HEK293 (cell line): ENCODE data around the gene B4GAT1.

Experiments
- GLI4 ChIP-seq: fragments of 450-650 bp; formaldehyde crosslinking; IDR thresholded peaks from 2 replicates; pipeline ENCODE4 v1.5.1; 2016; ENCODE audit warnings: missing biosample characterization, missing genetic modification characterization
- GLIS1 ChIP-seq: fragments of 450-650 bp; formaldehyde crosslinking; IDR thresholded peaks from 2 replicates; pipeline ENCODE4 v1.5.1; 2016; ENCODE audit warnings: missing biosample characterization, missing genetic modification characterization
- HOXA7 ChIP-seq: sonication (generic); formaldehyde crosslinking; IDR thresholded peaks from 2 replicates; pipeline ENCODE4 v1.8.1; 2022; ENCODE audit warnings: missing genetic modification reagents, borderline replicate concordance
- MZF1 ChIP-seq: fragments of 450-650 bp; formaldehyde crosslinking; IDR thresholded peaks from 2 replicates; pipeline ENCODE4 v1.5.1; 2017; ENCODE audit warnings: missing biosample characterization, missing genetic modification characterization, borderline replicate concordance
- PATZ1 ChIP-seq: fragments of 450-650 bp; formaldehyde crosslinking; IDR thresholded peaks from 2 replicates; pipeline ENCODE4 v1.5.1; 2016; ENCODE audit warnings: missing biosample characterization, missing genetic modification characterization
- SP3 ChIP-seq: fragments of 450-650 bp; formaldehyde crosslinking; IDR thresholded peaks from 2 replicates; pipeline ENCODE4 v1.5.1; 2016; ENCODE audit warnings: missing biosample characterization, missing genetic modification characterization
- ZBTB20 ChIP-seq: fragments of 450-650 bp; formaldehyde crosslinking; IDR thresholded peaks from 2 replicates; pipeline ENCODE4 v1.5.1; 2016; ENCODE audit warnings: missing biosample characterization, missing genetic modification characterization
- ZBTB6 ChIP-seq: fragments of 450-650 bp; formaldehyde crosslinking; IDR thresholded peaks from 2 replicates; pipeline ENCODE4 v1.5.1; 2017; ENCODE audit warnings: missing biosample characterization, missing genetic modification characterization
- ZFP41 ChIP-seq: fragments of 450-650 bp; formaldehyde crosslinking; IDR thresholded peaks from 2 replicates; pipeline ENCODE4 v1.5.1; 2016; ENCODE audit warnings: missing biosample characterization, missing genetic modification characterization, borderline replicate concordance
- ZNF121 ChIP-seq: fragments of 450-650 bp; formaldehyde crosslinking; IDR thresholded peaks from 2 replicates; pipeline ENCODE4 v1.5.1; 2016; ENCODE audit warnings: missing biosample characterization, missing genetic modification characterization
- ZNF133 ChIP-seq: fragments of 450-650 bp; formaldehyde crosslinking; IDR thresholded peaks from 2 replicates; pipeline ENCODE4 v1.5.1; 2016; ENCODE audit warnings: missing biosample characterization, missing genetic modification characterization
- ZNF148 ChIP-seq: fragments of 450-650 bp; formaldehyde crosslinking; IDR thresholded peaks from 2 replicates; pipeline ENCODE4 v1.5.0; 2017; ENCODE audit warnings: missing biosample characterization, missing genetic modification characterization, borderline replicate concordance
- ZNF18 ChIP-seq: fragments of 450-650 bp; formaldehyde crosslinking; IDR thresholded peaks from 2 replicates; pipeline ENCODE4 v1.5.1; 2016; ENCODE audit warnings: missing biosample characterization, missing genetic modification characterization
- ZNF24 ChIP-seq: fragments of 450-650 bp; formaldehyde crosslinking; IDR thresholded peaks from 2 replicates; pipeline ENCODE4 v1.5.1; 2016; ENCODE audit warnings: missing biosample characterization, missing genetic modification characterization
- ZNF274 ChIP-seq, 2 experiments: fragments of 200-500 bp in 1 of 2; fragments of 450-650 bp in 1 of 2; sonication (Bioruptor generic) in 1 of 2; formaldehyde crosslinking in 1 of 2; IDR thresholded peaks; 2 replicates each; pipeline versions ENCODE4 v1.5.1 to v1.6.1; 2014 to 2016; ENCODE audit warnings: borderline replicate concordance in 1 of 2, inconsistent platforms in 1 of 2, low read length in 1 of 2, missing biosample characterization in 1 of 2, missing genetic modification characterization in 1 of 2
- ZNF398 ChIP-seq: fragments of 450-650 bp; formaldehyde crosslinking; IDR thresholded peaks from 2 replicates; pipeline ENCODE4 v1.5.1; 2017; ENCODE audit warnings: missing biosample characterization, missing genetic modification characterization
- ZNF426 ChIP-seq: fragments of 450-650 bp; formaldehyde crosslinking; IDR thresholded peaks from 2 replicates; pipeline ENCODE4 v1.5.1; 2017; ENCODE audit warnings: missing biosample characterization, missing genetic modification characterization, mild to moderate bottlenecking, inconsistent platforms, moderate library complexity
- ZNF449 ChIP-seq: fragments of 450-650 bp; formaldehyde crosslinking; IDR thresholded peaks from 2 replicates; pipeline ENCODE4 v1.5.1; 2017; ENCODE audit warnings: missing biosample characterization, mild to moderate bottlenecking, missing genetic modification characterization, moderate library complexity
- ZNF529 ChIP-seq: fragments of 450-650 bp; formaldehyde crosslinking; IDR thresholded peaks from 2 replicates; pipeline ENCODE4 v1.5.1; 2017; ENCODE audit warnings: missing genetic modification characterization, missing biosample characterization; ENCODE audit not compliant: insufficient replicate concordance
- ZNF571 ChIP-seq: fragments of 450-650 bp; formaldehyde crosslinking; IDR thresholded peaks from 2 replicates; pipeline ENCODE4 v1.5.0; 2017; ENCODE audit warnings: missing biosample characterization, missing genetic modification characterization
- ZNF600 ChIP-seq: fragments of 450-650 bp; formaldehyde crosslinking; IDR thresholded peaks from 2 replicates; pipeline ENCODE4 v1.5.1; 2016; ENCODE audit warnings: missing biosample characterization, missing genetic modification characterization
- ZNF677 ChIP-seq: fragments of 450-650 bp; IDR thresholded peaks from 2 replicates; pipeline ENCODE4 v1.5.0; 2018; ENCODE audit warnings: missing biosample characterization, mild to moderate bottlenecking, missing genetic modification characterization, moderate library complexity
- ZNF776 ChIP-seq: fragments of 450-650 bp; formaldehyde crosslinking; IDR thresholded peaks from 2 replicates; pipeline ENCODE4 v1.5.0; 2017; ENCODE audit warnings: missing biosample characterization, missing genetic modification characterization, borderline replicate concordance
- ZNF792 ChIP-seq: fragments of 450-650 bp; formaldehyde crosslinking; IDR thresholded peaks from 2 replicates; pipeline ENCODE4 v1.5.1; 2016; ENCODE audit warnings: missing biosample characterization, missing genetic modification characterization
- ZSCAN30 ChIP-seq: fragments of 450-650 bp; IDR thresholded peaks from 2 replicates; pipeline ENCODE4 v1.5.1; 2018; ENCODE audit warnings: missing biosample characterization, mild to moderate bottlenecking, missing genetic modification characterization, moderate library complexity
- ZSCAN5A ChIP-seq: fragments of 450-650 bp; formaldehyde crosslinking; IDR thresholded peaks from 2 replicates; pipeline ENCODE4 v1.5.1; 2016; ENCODE audit warnings: missing biosample characterization, missing genetic modification characterization

Gene B4GAT1

GRCh38 chr11:66312549-66313320 is 34.7 kb downstream of the B4GAT1 start (continued):
- no peak for TF ChIP-seq ZNF776 (tag by site-specific recombination)
- no peak for TF ChIP-seq ZNF274 (IDR thresholded peaks at IDR 0.05; ENCODE audit: low read length)
- TF ChIP-seq ZNF274 (tag by site-specific recombination; IDR thresholded peaks at IDR 0.05; ENCODE audit: borderline replicate concordance) = no peak
- no peak for TF ChIP-seq ZFP41 (tag by site-specific recombination)
- TF ChIP-seq ZNF133 = no peak
- no peak for TF ChIP-seq ZNF18 (tag by site-specific recombination)
- no peak for TF ChIP-seq ZSCAN5A (tag by site-specific recombination)
- TF ChIP-seq ZNF792 (tag by site-specific recombination) = no peak
- no peak for TF ChIP-seq GLI4 (tag by site-specific recombination)
- no peak for TF ChIP-seq ZNF148
- TF ChIP-seq ZNF398 (tag by site-specific recombination) = 0 out of 2 replicates have a peak, but pooled peaks have one; percentile 12
- no peak for TF ChIP-seq ZNF24 (tag by site-specific recombination)
- no peak for TF ChIP-seq ZNF529 (tag by site-specific recombination)
- no peak for TF ChIP-seq HOXA7 (CRISPR knock-in tag)
- TF ChIP-seq ZNF600 (tag by site-specific recombination) = peak; percentile 53; the same call in 1 of the 2 replicates
- peak; percentile 9; the same call in 1 of the 2 replicates for TF ChIP-seq SP3 (tag by site-specific recombination)
- no peak for TF ChIP-seq ZNF426 (tag by site-specific recombination)
- no peak for TF ChIP-seq MZF1 (tag by site-specific recombination)
- TF ChIP-seq ZNF121 (tag by site-specific recombination) = no peak
- TF ChIP-seq ZBTB6 (tag by site-specific recombination) = peak; percentile 63; the same call in 1 of the 2 replicates
- TF ChIP-seq ZNF677 = no peak
- TF ChIP-seq GLIS1 (tag by site-specific recombination) = peak; percentile 51
- no peak for TF ChIP-seq ZNF571 (tag by site-specific recombination)
- TF ChIP-seq PATZ1 (tag by site-specific recombination) = peak; percentile 25
- peak; percentile 85 for TF ChIP-seq ZNF449 (tag by site-specific recombination)
- no peak for TF ChIP-seq ZSCAN30 (tag by site-specific recombination)
- TF ChIP-seq ZBTB20 (tag by site-specific recombination) = peak; percentile 41; the same call in 1 of the 2 replicates
